NCI-H1048 (cell line): ENCODE measurements around the gene CCDC47.

Experiments
- DNase-seq: peaks from one replicate; lab custom pipeline; 2025; lab: John Stamatoyannopoulos, UW

CCDC47 gene

DNA sequence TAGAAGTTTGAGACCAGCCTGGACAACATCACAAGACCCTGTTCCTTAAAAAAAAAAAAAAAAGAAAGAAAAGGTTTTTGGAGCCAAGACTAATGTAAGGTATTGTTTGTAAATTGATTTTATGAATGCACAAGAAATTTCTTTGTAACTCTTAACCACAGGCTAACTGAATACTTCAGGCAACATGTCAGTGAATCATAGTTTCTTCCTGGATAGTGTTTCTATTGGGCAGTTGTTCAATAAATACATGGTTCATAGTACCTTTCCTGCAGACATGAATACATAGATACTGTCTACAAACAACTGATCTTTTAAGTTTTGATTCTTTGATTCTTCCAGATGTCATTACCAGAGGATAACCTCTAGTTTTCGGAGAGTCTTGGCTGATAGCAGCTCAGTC, 12.2 kb upstream of the CCDC47 start:
- no peak for DNase-seq

DNA sequence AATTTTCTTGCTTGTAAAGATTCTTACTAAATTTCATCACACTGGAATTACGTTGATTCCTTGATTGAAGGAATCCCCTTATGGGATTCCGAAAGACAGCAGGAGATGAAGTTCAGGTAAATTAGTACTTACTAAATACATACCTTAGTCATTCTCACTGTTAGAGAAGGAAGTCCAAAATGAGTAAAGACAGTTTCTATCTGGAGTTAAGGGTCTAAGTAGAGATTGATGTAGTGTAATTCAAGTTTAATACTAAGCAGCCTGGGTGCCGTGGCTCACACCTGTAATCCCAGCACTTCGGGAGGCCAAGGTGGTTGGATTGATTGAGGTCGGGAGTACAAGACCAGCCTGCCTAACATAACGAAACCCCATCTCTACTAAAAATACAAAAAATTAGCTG, 10.1 kb upstream of the CCDC47 start:
- no peak for DNase-seq

DNA sequence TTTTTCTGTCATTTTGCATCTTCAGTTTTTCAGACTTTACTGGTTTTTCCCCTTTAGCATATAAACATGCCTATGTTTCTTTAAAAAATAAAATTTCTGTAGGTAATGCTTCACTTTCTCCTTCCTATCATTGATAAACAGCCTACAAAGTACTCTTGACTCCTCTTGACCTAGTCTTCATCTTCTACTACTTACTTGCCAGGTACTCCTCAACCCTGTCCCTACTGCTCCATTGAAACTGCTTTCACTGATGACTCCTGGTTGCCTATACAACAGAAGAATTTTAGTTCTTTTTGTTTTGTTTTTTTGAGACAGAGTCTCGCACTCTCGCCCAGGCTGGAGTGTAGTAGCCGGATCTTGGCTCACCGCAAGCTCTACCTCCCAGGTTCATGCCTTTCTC, 7.5 kb upstream of the CCDC47 start:
- DNase-seq = no peak

DNA sequence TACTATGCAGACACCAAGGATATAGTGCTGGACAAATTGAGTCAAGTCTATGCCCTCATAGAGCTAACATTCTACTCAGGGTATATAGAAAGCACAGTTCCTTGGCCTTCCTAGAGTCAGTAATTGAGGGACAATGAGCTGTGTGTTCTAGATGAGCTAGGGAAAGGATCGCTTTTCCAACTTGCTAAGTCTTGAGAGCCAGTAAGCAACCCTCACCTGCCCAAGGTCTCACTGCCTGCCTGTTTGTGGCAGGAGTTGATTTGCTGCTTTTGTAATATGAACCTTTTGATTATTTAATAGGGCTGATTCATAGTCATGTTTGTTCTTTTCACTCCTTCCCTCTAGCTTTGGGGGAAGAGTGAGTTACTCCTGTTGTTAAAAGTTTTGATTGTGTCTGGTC, 7.1 kb upstream of the CCDC47 start:
- DNase-seq = no peak

- no peak for DNase-seq
Observed at GRCh38 chr17:63775420-63775819, 2.0 kb upstream of the CCDC47 start.

GRCh38 chr17:63774969-63775265, 1.5 kb upstream of the CCDC47 start:
- no peak for DNase-seq

- DNase-seq = no peak
Observed at GRCh38 chr17:63774141-63774968, 958 bp upstream of the CCDC47 start, which contains the start of gene DDX42. TSS of gene DDX42 (plus strand) at chr17:63774170. CDS start at chr17:63787050, 12,880 bp downstream.

DNA sequence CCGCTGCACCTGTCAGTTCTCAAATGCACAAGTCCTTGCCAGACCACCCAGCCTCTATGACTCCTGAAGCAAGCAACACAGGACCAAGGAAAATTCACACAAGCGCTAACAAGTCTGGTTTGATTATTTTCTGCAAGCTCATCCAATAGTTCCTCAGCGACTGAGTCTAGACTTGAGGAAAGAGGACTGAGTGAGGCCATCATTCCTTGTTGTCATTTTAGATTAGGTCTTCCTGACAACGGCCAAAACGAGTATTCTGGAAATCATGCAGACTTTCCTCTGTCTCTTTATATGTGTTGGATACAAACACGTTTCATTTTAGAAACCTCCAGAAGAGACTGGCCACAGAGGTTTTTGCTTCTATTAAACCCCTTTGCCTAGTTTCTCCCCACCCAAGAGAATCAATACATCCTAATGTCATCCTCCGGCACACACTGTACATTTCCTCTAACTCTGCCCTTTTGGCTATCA, 561 bp downstream of the CCDC47 start:
- DNase-seq = no peak

GRCh38 chr17:63768433-63768832, 5.0 kb downstream of the CCDC47 start:
- DNase-seq = no peak

GRCh38 chr17:63766754-63767153, 6.6 kb downstream of the CCDC47 start:
- no peak for DNase-seq

DNA sequence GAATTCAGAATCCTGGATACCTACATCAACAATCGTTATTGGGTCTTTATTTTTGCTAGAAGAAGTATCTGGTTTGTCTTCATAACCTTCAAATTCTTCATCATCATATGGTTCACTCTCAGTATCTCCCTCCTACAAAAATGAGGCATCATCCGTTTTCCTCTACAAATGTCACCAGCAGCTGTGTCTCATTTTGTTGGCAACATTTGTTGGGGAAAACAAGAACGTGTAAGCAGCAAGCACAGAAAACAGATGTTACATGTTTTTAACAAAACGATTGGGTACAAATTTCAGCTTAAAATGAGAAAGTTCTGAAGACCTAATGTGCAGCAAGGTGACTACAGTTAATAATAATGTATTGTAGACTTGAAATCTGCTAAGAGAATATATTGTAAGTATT, 8.7 kb downstream of the CCDC47 start:
- no peak for DNase-seq

DNA sequence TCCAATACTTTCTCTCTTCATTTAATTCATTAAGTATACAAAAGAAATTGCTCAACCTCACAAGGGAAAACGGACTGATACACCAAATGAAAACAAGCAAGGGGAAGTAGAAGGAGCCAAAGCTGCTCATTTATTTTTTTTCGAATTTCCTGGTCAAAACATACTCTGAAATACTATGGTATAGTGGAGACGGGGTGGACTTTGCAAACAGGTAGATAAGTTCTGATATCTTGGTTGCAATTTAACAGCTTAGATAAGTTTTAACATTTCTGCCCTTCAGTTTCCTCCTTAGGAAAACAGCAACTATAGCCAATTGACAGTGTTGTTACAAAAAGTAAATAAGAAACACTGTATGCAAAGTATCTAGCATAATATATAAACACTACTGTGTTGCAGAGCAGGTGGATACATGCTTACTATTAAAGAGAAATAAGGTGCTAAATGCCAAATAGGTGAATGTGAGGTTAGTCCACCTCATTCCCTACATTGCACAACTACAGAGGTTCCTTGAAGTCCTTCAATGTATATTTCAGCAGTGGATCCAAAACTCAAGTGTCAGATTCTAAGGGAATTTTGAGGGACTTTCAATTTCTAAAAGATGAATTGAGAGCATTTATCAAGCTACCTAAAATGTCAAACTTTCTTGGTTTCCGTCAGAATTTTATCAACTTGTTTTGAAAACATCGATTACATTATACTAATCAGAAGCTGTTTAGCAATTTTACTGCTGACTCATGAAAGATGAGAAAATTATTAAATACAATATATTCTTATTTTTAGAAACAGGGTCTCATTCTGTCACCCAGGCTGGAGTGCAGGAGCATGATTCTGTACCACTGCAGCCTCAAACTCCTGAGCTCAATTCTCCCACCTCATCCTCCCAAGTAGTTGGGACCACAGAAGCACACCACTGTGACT, 11.0 kb downstream of the CCDC47 start:
- DNase-seq = no peak

- no peak for DNase-seq
Observed at GRCh38 chr17:63760771-63761539, 12.4 kb downstream of the CCDC47 start.

GRCh38 chr17:63758428-63758827, 15.0 kb downstream of the CCDC47 start:
- DNase-seq = no peak

- DNase-seq = no peak
Observed at GRCh38 chr17:63754046-63754445, 19.4 kb downstream of the CCDC47 start.

- no peak for DNase-seq
Observed at GRCh38 chr17:63753215-63753614, 20.2 kb downstream of the CCDC47 start.

GRCh38 chr17:63752707-63753106, 20.7 kb downstream of the CCDC47 start:
- DNase-seq = no peak

DNA sequence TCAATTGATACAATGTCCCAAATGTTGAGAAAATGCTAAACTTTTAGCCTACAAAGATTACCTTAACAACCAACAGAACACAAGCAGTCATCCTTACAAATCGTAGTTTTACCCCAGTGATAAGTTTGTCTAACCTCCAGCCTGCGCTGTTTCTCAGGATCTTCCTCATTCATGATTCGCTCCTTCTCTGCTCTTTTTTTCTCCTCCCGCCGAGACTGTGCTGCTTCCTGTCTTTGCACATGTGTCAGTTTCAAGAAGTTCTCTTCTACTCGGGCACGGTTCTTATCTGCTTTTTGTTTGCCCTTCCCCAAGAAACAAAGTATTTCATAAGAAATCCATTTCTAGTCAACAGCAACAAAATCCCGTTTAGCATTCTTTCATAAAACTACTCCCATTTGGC, 21.6 kb downstream of the CCDC47 start:
- DNase-seq = no peak

GRCh38 chr17:63741408-63742173, 31.8 kb downstream of the CCDC47 start, which contains the start of gene STRADA:
TSS of gene STRADA (minus strand) at chr17:63741799. CDS start at chr17:63728369, 13,430 bp downstream.
- peak; percentile 94 for DNase-seq

GRCh38 chr17:63741143-63741407, 32.3 kb downstream of the CCDC47 start:
- DNase-seq = no peak

DNA sequence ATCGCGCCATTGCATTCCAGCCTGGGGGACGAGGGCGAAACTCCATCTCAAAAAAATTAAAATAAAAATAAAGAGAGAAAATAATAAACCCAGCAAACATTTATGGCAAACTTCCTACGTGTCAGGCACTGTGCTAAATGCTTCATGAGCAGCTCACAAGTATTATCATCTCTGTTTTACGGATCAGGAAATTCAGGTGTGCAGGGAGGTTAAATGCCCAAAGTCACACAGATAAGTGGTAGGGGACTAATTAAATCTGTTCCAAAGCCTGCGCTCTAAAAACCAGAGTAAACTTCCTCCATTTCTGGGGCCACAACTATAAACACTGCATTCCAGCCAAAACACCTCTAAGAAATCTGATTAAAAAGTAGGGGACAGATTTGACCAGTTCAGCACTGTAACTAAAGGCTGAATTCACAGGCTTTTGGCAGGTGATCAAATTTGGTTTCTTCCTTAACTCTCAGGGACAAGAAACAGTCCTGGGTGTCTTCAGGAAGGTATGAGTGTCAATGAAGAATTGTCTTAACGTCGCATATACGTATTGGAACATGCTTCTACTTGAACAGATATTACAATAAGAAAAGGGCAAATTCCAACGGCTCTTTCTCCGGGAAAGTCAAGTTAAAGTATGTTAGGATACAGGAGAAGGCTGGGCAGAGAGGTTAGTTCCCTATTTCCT, 32.8 kb downstream of the CCDC47 start:
- DNase-seq = no peak
